ENCODE results near the gene AKR7A2. TPM values are rescaled to one million over a fixed set of nuclear protein-coding genes. Genes with fewer than 3 reads are reported as not detected.

The AKR7A2 gene
- total and polyA plus RNA-seq, 4 experiments from 2014 or later, result 25.1 to 134 (median 57.7) TPM

- intact Hi-C loops (cut with micrococcal nuclease), result loop anchor here (1.0 to 5.0 kb wide), 2 partner anchors 62 to 174 kb away; partner anchors contain the start of genes CAPZB, EMC1 and MRTO4
Measured at GRCh38 chr1:19312782-19313635, 1.1 kb upstream of the AKR7A2 start.

GRCh38 chr1:19311503-19311930 is 427 bp downstream of the AKR7A2 start:
- peak in 2 of 5 donors; percentile 29 for DNase-seq
- intact Hi-C loops (cut with micrococcal nuclease), result loop anchor here (5.0 kb wide), 1 partner anchor 176 kb away; the partner anchor contains the start of gene CAPZB
- peaks cover 13 to 25% of the 10 kb centered on the region in 2 donors for H3K36me3 Mint-ChIP-seq
- no peaks in the 10 kb centered on the region for H3K9me3 ChIP-seq (ENCODE audit: control insufficient read depth in 1 of 2, low read length in 2 of 2)
- peak overlapping the region; percentile 49 to 91 for H3K4me3 ChIP-seq (ENCODE audit: low read length in 2 of 2)
- CTCF ChIA-PET (ENCODE audit: partially characterized antibody), result interaction anchor here (1.3 to 1.5 kb wide), 2 partner anchors 270 to 351 kb away, joined by 3 to 6 read pairs; no protein-coding TSS in a partner anchor
- POLR2A ChIA-PET (ENCODE audit: partially characterized antibody), result interaction anchor here (0.6 to 1.1 kb wide), 3 partner anchors 17 to 397 kb away, joined by 3 to 4 read pairs (median 3); no protein-coding TSS in a partner anchor
- H3K9me3 Mint-ChIP-seq, result peaks cover 0 to 11% (median 0%) of the 10 kb centered on the region in 8 donors
- H3K27me3 ChIP-seq (ENCODE audit: insufficient read depth, low read length), result no peaks in the 10 kb centered on the region
- peak overlapping the region; percentile 14 to 91 (median 85) for H3K27ac Mint-ChIP-seq
- peak overlapping the region; percentile 81 to 95 (median 90) for H3K4me3 Mint-ChIP-seq
- peaks cover 34% of the 10 kb centered on the region for H3K4me1 ChIP-seq (ENCODE audit: insufficient read depth, low read length)
- H3K27ac ChIP-seq (ENCODE audit: low read depth, low read length), result peak overlapping the region; percentile 70
- H3K27me3 Mint-ChIP-seq, result no peaks in the 10 kb centered on the region
- peaks cover 28 to 54% (median 35%) of the 10 kb centered on the region in 4 donors for H3K4me1 Mint-ChIP-seq
- H3K36me3 ChIP-seq (ENCODE audit: insufficient read depth, low read length), result no peaks in the 10 kb centered on the region

More at GRCh38 chr1:19312782-19313635, 1.1 kb upstream of the AKR7A2 start:
- H3K27me3 ChIP-seq (ENCODE audit: insufficient read depth, low read length), result no peaks in the 10 kb centered on the region
- peaks cover 34% of the 10 kb centered on the region for H3K4me1 ChIP-seq (ENCODE audit: insufficient read depth, low read length)
- ChIA-PET POLR2A (ENCODE audit: partially characterized antibody) (interaction anchor here (1.1 to 1.2 kb wide), 2 partner anchors 62 to 78 kb away, joined by 3 to 4 read pairs; partner anchors contain the start of genes EMC1 and MRTO4), CTCF (ENCODE audit: partially characterized antibody) (interaction anchor here (1.0 to 1.5 kb wide), 4 partner anchors 8 to 349 kb away, joined by 3 to 6 read pairs (median 4); no protein-coding TSS in a partner anchor)
- no peaks in the 10 kb centered on the region for H3K9me3 ChIP-seq (ENCODE audit: control insufficient read depth in 1 of 2, low read length in 2 of 2)
- no peaks in the 10 kb centered on the region for H3K27me3 Mint-ChIP-seq
- H3K27ac Mint-ChIP-seq, result peak overlapping the region; percentile 60 to 91 (median 79)
- peak overlapping the region; percentile 70 for H3K27ac ChIP-seq (ENCODE audit: low read depth, low read length)
- peaks cover 28 to 50% (median 37%) of the 10 kb centered on the region in 4 donors for H3K4me1 Mint-ChIP-seq
- H3K4me3 ChIP-seq (ENCODE audit: low read length in 2 of 2), result peak overlapping the region; percentile 7 to 91
- H3K36me3 ChIP-seq (ENCODE audit: insufficient read depth, low read length), result no peaks in the 10 kb centered on the region
- peaks cover 8 to 15% of the 10 kb centered on the region in 2 donors for H3K36me3 Mint-ChIP-seq
- H3K4me3 Mint-ChIP-seq, result peak overlapping the region; percentile 74 to 88 (median 83)
- peaks cover 0 to 11% (median 0%) of the 10 kb centered on the region in 8 donors for H3K9me3 Mint-ChIP-seq
- no peak for DNase-seq

- CTCF ChIA-PET (ENCODE audit: partially characterized antibody), result interaction anchor here (0.6 to 1.0 kb wide), 3 partner anchors 271 to 396 kb away, joined by 3 to 4 read pairs (median 4); no protein-coding TSS in a partner anchor
- H3K27me3 Mint-ChIP-seq, result no peaks in the 10 kb centered on the region
- peaks cover 28 to 48% (median 34%) of the 10 kb centered on the region in 4 donors for H3K4me1 Mint-ChIP-seq
- no peak for DNase-seq
- peak overlapping the region; percentile 14 to 91 (median 85) for H3K27ac Mint-ChIP-seq
- POLR2A ChIA-PET (ENCODE audit: partially characterized antibody), result interaction anchor here (0.6 kb wide), 1 partner anchor 397 kb away, joined by 4 read pairs; no protein-coding TSS in a partner anchor
- H3K9me3 Mint-ChIP-seq, result peaks cover 0 to 9% (median 0%) of the 10 kb centered on the region in 8 donors
- Histone ChIP-seq H3K36me3 (ENCODE audit: insufficient read depth, low read length) (peaks cover 5% of the 10 kb centered on the region), H3K27me3 (ENCODE audit: insufficient read depth, low read length) (no peaks in the 10 kb centered on the region), H3K4me3 (ENCODE audit: low read length in 2 of 2) (peak overlapping the region; percentile 49 to 91), H3K9me3 (ENCODE audit: control insufficient read depth in 1 of 2, low read length in 2 of 2) (no peaks in the 10 kb centered on the region), H3K27ac (ENCODE audit: low read depth, low read length) (peak overlapping the region; percentile 70), H3K4me1 (ENCODE audit: insufficient read depth, low read length) (peaks cover 34% of the 10 kb centered on the region)
- peak overlapping the region; percentile 81 to 95 (median 90) for H3K4me3 Mint-ChIP-seq
- intact Hi-C loops (cut with micrococcal nuclease), result loop anchor here (5.0 kb wide), 1 partner anchor 176 kb away; the partner anchor contains the start of gene CAPZB
- peaks cover 14 to 27% of the 10 kb centered on the region in 2 donors for H3K36me3 Mint-ChIP-seq
Measured at GRCh38 chr1:19310720-19311502, 1.0 kb downstream of the AKR7A2 start.

- Mint-ChIP-seq H3K36me3 (peaks cover 22 to 33% of the 10 kb centered on the region in 2 donors), H3K4me3 (peak overlapping the region; percentile 38 to 95 (median 88)), H3K9me3 (peaks cover 0 to 6% (median 0%) of the 10 kb centered on the region in 8 donors), H3K27ac (no peak overlapping the region), H3K27me3 (no peaks in the 10 kb centered on the region), H3K4me1 (peaks cover 26 to 45% (median 32%) of the 10 kb centered on the region in 4 donors)
- Histone ChIP-seq H3K9me3 (ENCODE audit: control insufficient read depth in 1 of 2, low read length in 2 of 2) (no peaks in the 10 kb centered on the region), H3K4me3 (ENCODE audit: low read length in 2 of 2) (no peak overlapping the region), H3K27ac (ENCODE audit: low read depth, low read length) (no peak overlapping the region), H3K4me1 (ENCODE audit: insufficient read depth, low read length) (peaks cover 29% of the 10 kb centered on the region), H3K36me3 (ENCODE audit: insufficient read depth, low read length) (peaks cover 11% of the 10 kb centered on the region), H3K27me3 (ENCODE audit: insufficient read depth, low read length) (no peaks in the 10 kb centered on the region)
- POLR2A ChIA-PET (ENCODE audit: partially characterized antibody), result interaction anchor here (0.6 kb wide), 1 partner anchor 407 kb away, joined by 3 read pairs; no protein-coding TSS in a partner anchor
- intact Hi-C loops (cut with micrococcal nuclease), result loop anchor here (5.0 kb wide), 1 partner anchor 177 kb away; the partner anchor contains the start of gene CAPZB
- no peak for DNase-seq
- CTCF ChIA-PET (ENCODE audit: partially characterized antibody), result interaction anchor here (0.6 to 1.0 kb wide), 3 partner anchors 272 to 467 kb away, joined by 3 to 4 read pairs (median 3); no protein-coding TSS in a partner anchor
Measured at GRCh38 chr1:19310061-19310460, 1.9 kb downstream of the AKR7A2 start.

GRCh38 chr1:19309123-19309813 is 2.7 kb downstream of the AKR7A2 start:
- Histone ChIP-seq H3K4me1 (ENCODE audit: insufficient read depth, low read length) (peaks cover 28% of the 10 kb centered on the region), H3K27ac (ENCODE audit: low read depth, low read length) (no peak overlapping the region), H3K4me3 (ENCODE audit: low read length in 2 of 2) (no peak overlapping the region), H3K9me3 (ENCODE audit: control insufficient read depth in 1 of 2, low read length in 2 of 2) (no peaks in the 10 kb centered on the region), H3K36me3 (ENCODE audit: insufficient read depth, low read length) (peaks cover 12% of the 10 kb centered on the region), H3K27me3 (ENCODE audit: insufficient read depth, low read length) (no peaks in the 10 kb centered on the region)
- ChIA-PET CTCF (ENCODE audit: partially characterized antibody) (interaction anchor here (0.6 kb wide), 2 partner anchors 73 to 468 kb away, joined by 3 read pairs; no protein-coding TSS in a partner anchor), POLR2A (ENCODE audit: partially characterized antibody) (no interaction called here)
- H3K9me3 Mint-ChIP-seq, result peaks cover 0 to 6% (median 0%) of the 10 kb centered on the region in 8 donors
- H3K36me3 Mint-ChIP-seq, result peaks cover 29 to 41% of the 10 kb centered on the region in 2 donors
- peak overlapping the region in 4 of 8 donors; percentile 30 to 56 (median 50) for H3K4me3 Mint-ChIP-seq
- intact Hi-C loops (cut with micrococcal nuclease), result no loop called here
- no peak for DNase-seq
- no peaks in the 10 kb centered on the region for H3K27me3 Mint-ChIP-seq
- H3K4me1 Mint-ChIP-seq, result peaks cover 26 to 45% (median 32%) of the 10 kb centered on the region in 4 donors
- peak overlapping the region in 2 of 7 donors; percentile 31 to 63 for H3K27ac Mint-ChIP-seq

GRCh38 chr1:19308509-19308907 is 3.4 kb downstream of the AKR7A2 start:
- DNase-seq, result no peak
- Histone ChIP-seq H3K9me3 (ENCODE audit: control insufficient read depth in 1 of 2, low read length in 2 of 2) (no peaks in the 10 kb centered on the region), H3K4me1 (ENCODE audit: insufficient read depth, low read length) (peaks cover 20% of the 10 kb centered on the region), H3K4me3 (ENCODE audit: low read length in 2 of 2) (no peak overlapping the region), H3K27me3 (ENCODE audit: insufficient read depth, low read length) (no peaks in the 10 kb centered on the region), H3K36me3 (ENCODE audit: insufficient read depth, low read length) (peaks cover 16% of the 10 kb centered on the region), H3K27ac (ENCODE audit: low read depth, low read length) (no peak overlapping the region)
- Mint-ChIP-seq H3K9me3 (peaks cover 0 to 4% (median 0%) of the 10 kb centered on the region in 8 donors), H3K4me1 (peaks cover 24 to 39% (median 28%) of the 10 kb centered on the region in 4 donors), H3K36me3 (peaks cover 32 to 48% of the 10 kb centered on the region in 2 donors), H3K27me3 (no peaks in the 10 kb centered on the region), H3K4me3 (peak overlapping the region in 2 of 8 donors; percentile 46 to 55), H3K27ac (no peak overlapping the region)
- intact Hi-C loops (cut with micrococcal nuclease), result no loop called here
- CTCF ChIA-PET (ENCODE audit: partially characterized antibody), result no interaction called here
- POLR2A ChIA-PET (ENCODE audit: partially characterized antibody), result no interaction called here
